Astrocyte (in vitro differentiated cells and primary cell): ENCODE data around the gene DHX35.

Experiments
- EZH2 ChIP-seq: IDR thresholded peaks from 2 replicates; pipeline ENCODE4 v1.6.1; 2012; ENCODE audit warnings: mild to moderate bottlenecking, low read length, inconsistent platforms; ENCODE audit not compliant: insufficient read depth
- TF ChIP-seq, protein P1 (sequence below): IDR thresholded peaks from 2 replicates; pipeline ENCODE4 v1.5.1; 2011; ENCODE audit warnings: low read depth, mild to moderate bottlenecking, inconsistent platforms, low read length, moderate library complexity; ENCODE audit not compliant: insufficient read depth

DNA sequence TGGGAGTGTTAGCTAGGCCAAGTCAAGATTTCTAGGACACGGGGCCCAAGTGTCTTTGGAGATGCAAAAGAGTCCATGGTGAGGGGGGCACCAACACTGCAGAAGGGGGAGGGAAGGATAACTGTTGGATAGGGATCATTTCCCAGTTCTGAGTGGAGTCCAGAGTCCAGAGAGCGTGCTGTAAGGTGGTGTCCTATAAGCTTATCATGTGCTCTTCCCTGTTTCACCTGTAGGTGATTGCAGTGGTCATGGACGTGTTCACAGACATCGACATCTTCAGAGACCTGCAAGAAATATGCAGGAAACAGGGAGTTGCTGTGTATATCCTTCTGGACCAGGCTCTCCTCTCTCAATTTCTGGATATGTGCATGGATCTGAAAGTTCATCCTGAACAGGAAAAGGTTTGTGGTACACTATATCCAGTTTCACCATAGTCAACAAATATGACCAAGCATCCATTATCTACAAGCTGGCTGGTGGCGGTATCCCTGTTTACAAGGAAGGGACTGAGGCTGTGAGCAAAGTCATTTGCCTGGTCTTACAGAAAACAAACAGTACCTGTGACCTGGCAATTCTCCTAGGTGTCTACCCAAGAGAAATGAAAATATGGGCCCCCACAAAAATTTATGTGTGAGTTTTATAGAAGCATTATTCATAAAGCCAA, 20.3 kb upstream of the DHX35 start:
- TF ChIP-seq, protein P1, sequence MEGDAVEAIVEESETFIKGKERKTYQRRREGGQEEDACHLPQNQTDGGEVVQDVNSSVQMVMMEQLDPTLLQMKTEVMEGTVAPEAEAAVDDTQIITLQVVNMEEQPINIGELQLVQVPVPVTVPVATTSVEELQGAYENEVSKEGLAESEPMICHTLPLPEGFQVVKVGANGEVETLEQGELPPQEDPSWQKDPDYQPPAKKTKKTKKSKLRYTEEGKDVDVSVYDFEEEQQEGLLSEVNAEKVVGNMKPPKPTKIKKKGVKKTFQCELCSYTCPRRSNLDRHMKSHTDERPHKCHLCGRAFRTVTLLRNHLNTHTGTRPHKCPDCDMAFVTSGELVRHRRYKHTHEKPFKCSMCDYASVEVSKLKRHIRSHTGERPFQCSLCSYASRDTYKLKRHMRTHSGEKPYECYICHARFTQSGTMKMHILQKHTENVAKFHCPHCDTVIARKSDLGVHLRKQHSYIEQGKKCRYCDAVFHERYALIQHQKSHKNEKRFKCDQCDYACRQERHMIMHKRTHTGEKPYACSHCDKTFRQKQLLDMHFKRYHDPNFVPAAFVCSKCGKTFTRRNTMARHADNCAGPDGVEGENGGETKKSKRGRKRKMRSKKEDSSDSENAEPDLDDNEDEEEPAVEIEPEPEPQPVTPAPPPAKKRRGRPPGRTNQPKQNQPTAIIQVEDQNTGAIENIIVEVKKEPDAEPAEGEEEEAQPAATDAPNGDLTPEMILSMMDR = no peak
- no peak for TF ChIP-seq EZH2
